Osteocyte (in vitro differentiated cells): ENCODE measurements around the gene PRUNE2. TPM values are rescaled to one million over a fixed set of nuclear protein-coding genes. Genes with fewer than 3 reads are reported as not detected.

Experiments
- DNase-seq: peaks from one replicate; pipeline ENCODE4 v3.0.0; 2021; ENCODE audit warnings: mixed read lengths; ENCODE audit not compliant: unreplicated experiment; ENCODE audit errors: extremely low spot score
- H3K27ac Mint-ChIP-seq: one replicate; pipeline ENCODE4 v1.8.0; 2021; ENCODE audit warnings: mild to moderate bottlenecking, mixed read lengths; ENCODE audit not compliant: unreplicated experiment
- H3K27me3 Mint-ChIP-seq: one replicate; pipeline ENCODE4 v1.8.0; 2021; ENCODE audit warnings: mixed read lengths; ENCODE audit not compliant: unreplicated experiment
- H3K36me3 Mint-ChIP-seq: one replicate; pipeline ENCODE4 v1.8.0; 2021; ENCODE audit warnings: mixed read lengths; ENCODE audit not compliant: unreplicated experiment
- H3K4me1 Mint-ChIP-seq: one replicate; pipeline ENCODE4 v1.8.0; 2021; ENCODE audit warnings: mixed read lengths; ENCODE audit not compliant: unreplicated experiment
- H3K4me3 Mint-ChIP-seq: one replicate; pipeline ENCODE4 v1.8.0; 2021; ENCODE audit warnings: mild to moderate bottlenecking, moderate library complexity, mixed read lengths; ENCODE audit not compliant: unreplicated experiment
- H3K9me3 Mint-ChIP-seq: one replicate; pipeline ENCODE4 v1.8.0; 2021; ENCODE audit warnings: mixed read lengths; ENCODE audit not compliant: unreplicated experiment
- CTCF ChIP-seq: fragments of 200-600 bp; sonication (generic); IDR thresholded peaks from 2 replicates; pipeline ENCODE4 v1.5.0; 2021; ENCODE audit warnings: antibody characterized with exemption, mild to moderate bottlenecking, moderate library complexity
- total RNA-seq: library from RNA; stranded (reverse); gene quantifications from 2 replicates; pipeline ENCODE4 v1.2.1, GENCODE V29; 2021

Gene PRUNE2
- total RNA-seq, 1 donor from 2014 or later = 1.0 TPM

GRCh38 chr9:76700916-76701315 lies 205.0 kb downstream of the PRUNE2 start:
- Mint-ChIP-seq H3K4me1 (peaks cover 6% of the 10 kb centered on the region), H3K9me3 (no peaks in the 10 kb centered on the region), H3K27ac (no peak overlapping the region), H3K36me3 (no peaks in the 10 kb centered on the region), H3K4me3 (no peak overlapping the region), H3K27me3 (peaks cover 44% of the 10 kb centered on the region)
- TF ChIP-seq CTCF = no peak
- DNase-seq = no peak

DNA sequence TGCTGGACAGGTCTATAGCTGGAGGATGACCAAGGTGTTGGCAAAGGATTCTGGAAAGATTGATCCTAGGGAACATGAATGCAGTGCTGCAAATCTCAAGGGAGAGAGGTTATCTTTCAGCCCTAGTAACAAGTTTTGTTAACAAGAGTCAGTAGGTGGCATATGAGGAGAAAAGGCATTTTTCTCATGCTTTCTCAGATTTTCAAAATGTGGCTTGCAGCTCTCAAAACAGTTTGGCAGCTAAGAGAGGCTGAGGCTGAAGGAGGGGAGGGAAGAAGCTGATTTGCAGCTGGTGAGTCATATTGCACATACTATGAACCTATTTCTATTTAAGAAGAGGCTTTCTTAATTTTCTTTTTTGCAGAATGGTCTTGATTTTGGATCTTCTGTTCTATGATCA lies 205.9 kb downstream of the PRUNE2 start:
- no peak for DNase-seq
- TF ChIP-seq CTCF = no peak
- Mint-ChIP-seq H3K36me3 (no peaks in the 10 kb centered on the region), H3K4me1 (peaks cover 6% of the 10 kb centered on the region), H3K27me3 (peaks cover 45% of the 10 kb centered on the region), H3K27ac (no peak overlapping the region), H3K4me3 (no peak overlapping the region), H3K9me3 (no peaks in the 10 kb centered on the region)

DNA sequence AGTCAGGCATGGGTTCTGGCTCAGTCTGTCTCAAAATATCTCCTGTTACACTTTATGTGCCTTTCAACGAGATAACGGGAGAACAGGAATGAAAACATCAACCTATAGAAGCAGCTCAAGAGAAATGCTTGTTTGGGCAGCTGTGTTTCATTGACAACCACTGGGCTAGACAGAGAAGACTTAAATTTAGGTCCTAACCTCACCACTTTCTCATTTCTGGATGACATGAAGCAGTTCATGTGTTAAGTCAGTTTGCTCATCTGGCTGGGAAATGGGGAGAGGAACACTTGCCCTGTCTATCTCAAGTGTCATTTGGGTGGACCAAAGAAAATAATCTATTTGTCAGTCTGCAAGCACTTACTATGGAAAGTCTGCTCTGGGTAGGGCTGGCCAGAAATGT lies 208.4 kb downstream of the PRUNE2 start:
- H3K9me3 Mint-ChIP-seq = no peaks in the 10 kb centered on the region

DNA sequence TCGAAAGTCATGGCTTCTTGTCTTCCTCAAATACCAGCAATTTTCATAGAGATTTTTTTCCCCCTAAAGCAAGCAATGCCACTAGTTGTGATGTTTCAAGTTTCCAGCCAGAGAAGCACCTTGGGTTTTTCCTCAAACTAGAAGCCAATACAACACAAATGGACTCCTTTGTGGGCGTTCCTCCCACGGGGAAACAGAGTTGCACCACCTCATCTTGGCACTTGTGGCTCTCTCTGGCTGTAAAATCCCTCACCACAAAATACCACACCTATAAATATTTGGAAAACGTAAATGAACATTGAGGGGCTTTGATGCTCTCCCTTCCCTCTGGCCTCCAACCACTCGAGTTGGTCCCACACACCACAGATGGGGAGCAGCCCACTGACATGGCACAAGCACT lies 208.8 kb downstream of the PRUNE2 start:
- Mint-ChIP-seq H3K27ac (no peak overlapping the region), H3K4me1 (peaks cover 4% of the 10 kb centered on the region), H3K36me3 (no peaks in the 10 kb centered on the region), H3K9me3 (no peaks in the 10 kb centered on the region), H3K4me3 (no peak overlapping the region), H3K27me3 (peaks cover 44% of the 10 kb centered on the region)
- no peak for TF ChIP-seq CTCF
- no peak for DNase-seq

More for the DNA sequence above, 208.4 kb downstream of the PRUNE2 start:
- H3K27ac Mint-ChIP-seq = no peak overlapping the region
- H3K4me1 Mint-ChIP-seq = peaks cover 3% of the 10 kb centered on the region
- no peak overlapping the region for H3K4me3 Mint-ChIP-seq
- peaks cover 39% of the 10 kb centered on the region for H3K27me3 Mint-ChIP-seq
- no peaks in the 10 kb centered on the region for H3K36me3 Mint-ChIP-seq
- no peak for DNase-seq
- no peak for TF ChIP-seq CTCF

DNA sequence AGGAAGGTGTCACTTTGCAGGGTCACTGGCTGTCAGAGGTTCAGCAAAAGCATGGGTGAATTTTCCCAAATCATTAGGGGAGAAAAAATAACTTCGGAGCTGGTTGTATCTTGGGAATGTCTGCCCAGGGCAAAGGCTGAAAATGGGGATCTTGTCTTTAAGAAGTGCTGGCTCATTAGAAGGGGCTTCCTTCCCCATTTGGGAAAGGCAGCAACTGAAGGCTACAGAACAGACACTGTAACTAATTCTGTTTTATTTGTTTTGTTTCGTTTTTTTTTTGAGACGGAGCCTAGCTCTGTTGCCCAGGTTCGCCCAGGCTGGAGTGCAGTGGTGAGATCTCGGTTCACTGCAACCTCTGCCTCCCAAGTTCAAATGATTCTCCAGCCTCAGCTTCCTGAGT lies 212.0 kb downstream of the PRUNE2 start:
- peak; percentile 34 for DNase-seq
- no peaks in the 10 kb centered on the region for H3K9me3 Mint-ChIP-seq
- TF ChIP-seq CTCF = no peak
- H3K4me1 Mint-ChIP-seq = peaks cover 6% of the 10 kb centered on the region
- no peaks in the 10 kb centered on the region for H3K36me3 Mint-ChIP-seq
- H3K27ac Mint-ChIP-seq = no peak overlapping the region
- no peak overlapping the region for H3K4me3 Mint-ChIP-seq
- peaks cover 50% of the 10 kb centered on the region for H3K27me3 Mint-ChIP-seq
